ENCODE results near the gene PROP1.
"Not testable (repeated sequence)": the region's sequence is repeated elsewhere in the genome, so short reads cannot be mapped to it uniquely, and the experiment has no call there.

PROP1 gene

DNA sequence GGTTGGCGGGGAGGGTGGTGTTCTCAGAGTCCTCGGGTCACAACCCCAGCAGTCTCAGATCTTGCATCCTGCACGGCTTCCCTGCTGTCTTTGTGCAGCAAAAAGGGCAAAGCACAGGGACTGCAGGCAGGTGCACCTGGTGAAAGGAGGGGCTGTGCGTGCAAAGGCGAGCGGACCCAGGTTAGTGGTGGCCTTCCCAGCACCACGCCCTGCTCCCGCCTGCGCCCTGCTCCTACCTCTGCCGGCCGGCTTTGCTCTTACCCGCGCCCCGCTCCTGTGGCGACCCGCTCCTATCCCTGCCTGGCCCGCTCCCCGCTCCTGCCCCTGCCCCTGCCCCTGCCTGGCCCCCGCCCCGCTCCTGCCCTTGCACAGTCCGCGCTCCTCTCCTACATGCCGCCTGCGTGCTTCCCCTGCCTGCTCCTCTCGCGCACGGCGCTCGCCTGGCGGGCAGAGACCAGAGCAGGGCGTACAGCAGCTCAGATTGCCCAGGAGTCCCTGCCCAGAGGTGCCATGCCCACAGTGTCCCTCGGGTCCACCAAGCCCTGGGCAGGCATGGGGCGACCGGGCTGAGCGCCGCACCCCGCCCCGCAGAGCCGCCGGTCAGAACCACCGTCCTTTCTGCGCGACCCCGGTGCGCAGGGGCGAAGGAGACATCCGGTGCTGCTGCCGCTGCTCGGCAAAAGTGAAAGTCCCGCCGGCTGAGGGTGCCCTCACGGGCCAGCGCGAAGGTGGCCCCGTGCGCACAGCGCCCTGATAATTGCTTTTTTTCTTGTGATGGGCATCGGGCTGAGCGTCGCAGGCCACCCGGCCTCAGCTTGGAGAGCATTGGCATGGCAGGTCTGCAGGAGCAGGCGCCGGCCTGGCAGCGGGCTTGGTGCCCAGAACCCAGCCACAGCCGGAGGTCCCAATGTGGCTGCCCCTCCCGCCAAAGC is 52.0 kb downstream of the PROP1 start:
- DNase-seq: peak; percentile 39

DNA sequence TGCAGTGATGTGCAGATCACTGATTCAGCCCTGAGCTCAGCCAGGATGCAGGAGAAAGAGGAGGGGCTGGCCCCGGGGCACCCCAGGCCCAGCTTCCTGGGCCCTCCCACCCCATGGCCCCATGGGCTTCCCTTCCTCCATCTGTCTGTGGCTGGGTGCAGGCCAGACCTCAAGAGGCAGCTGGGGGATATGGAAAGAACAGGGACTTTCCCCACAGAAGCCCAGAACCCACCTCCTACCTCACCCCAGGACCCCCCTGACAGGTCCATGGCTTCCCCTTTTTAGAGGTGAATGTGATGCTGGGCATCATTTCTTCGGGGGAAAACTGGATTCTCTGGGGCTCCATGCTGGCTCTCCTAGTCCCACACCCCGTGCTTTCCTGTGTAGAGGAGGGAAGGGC is 53.1 kb downstream of the PROP1 start:
- not testable (repeated sequence) for DNase-seq

Measured in stimulated activated CD4-positive, alpha-beta T cell treated with anti-CD3 and anti-CD28 coated beads, Interleukin-4, amount 100 ng/mL, for 1 hour (primary cell).